ENCODE measurements around the gene DNAJA4. TPM values are rescaled to one million over a fixed set of nuclear protein-coding genes. Genes with fewer than 3 reads are reported as not detected.

Gene DNAJA4
- polyA plus RNA-seq, 1 of the 3 experiments (the other 2 are of a cell fraction): 0.03 TPM

GRCh38 chr15:78232951-78233350 lies 31.4 kb upstream of the DNAJA4 start:
- no peaks in the 10 kb centered on the region for H3K79me2 ChIP-seq (ENCODE audit: insufficient read depth)
- no peak overlapping the region for H3K4me2 ChIP-seq
- H3F3A ChIP-seq (replicated peaks; ENCODE audit: insufficient read depth): no peaks in the 10 kb centered on the region
- POLR2A ChIA-PET: no interaction called here
- no peak overlapping the region for H2AFZ ChIP-seq (ENCODE audit: low read depth)
- H3K36me3 ChIP-seq (replicated peaks in 1 of 2; ENCODE audit: control insufficient read depth in 1 of 2, insufficient read depth in 2 of 2, low read length in 1 of 2): no peaks in the 10 kb centered on the region
- H3K9me3 ChIP-seq: no peaks in the 10 kb centered on the region
- no peaks in the 10 kb centered on the region for H3K9me2 ChIP-seq
- H3K27me3 ChIP-seq (ENCODE audit: insufficient read depth): peaks cover 5% of the 10 kb centered on the region; the same call in 1 of the 2 replicates
- 87% methylated on average over 2 of the region's 5 CpGs for WGBS (ENCODE audit: low lambda C conversion rate)
- TF ChIP-seq CHD2 (IDR thresholded peaks at IDR 0.05; ENCODE audit: low read length, partially characterized antibody): no peak
- TF ChIP-seq JUND (IDR thresholded peaks at IDR 0.05): no peak
- TF ChIP-seq TAF1 (IDR thresholded peaks at IDR 0.05; ENCODE audit: borderline replicate concordance, low read depth, low read length): no peak
- TF ChIP-seq GABPA (IDR thresholded peaks at IDR 0.05; ENCODE audit: low read depth): no peak
- no peak for TF ChIP-seq PBX3 (IDR thresholded peaks at IDR 0.05)
- TF ChIP-seq RCOR1 (IDR thresholded peaks at IDR 0.05; ENCODE audit: low read length): no peak
- TF ChIP-seq REST (IDR thresholded peaks at IDR 0.05; ENCODE audit: low read depth, low read length): no peak
- TF ChIP-seq CTCF (IDR thresholded peaks at IDR 0.05): no peak
- TF ChIP-seq RXRA (IDR thresholded peaks at IDR 0.05; ENCODE audit: borderline replicate concordance, low read depth): no peak
- no peak for TF ChIP-seq EZH2phosphoT487 (IDR thresholded peaks at IDR 0.05; ENCODE audit: borderline replicate concordance, low read depth)
- no peak for TF ChIP-seq POLR2AphosphoS5 (IDR thresholded peaks at IDR 0.05; ENCODE audit: low read depth, low read length)
- TF ChIP-seq USF2 (IDR thresholded peaks at IDR 0.05; ENCODE audit: borderline replicate concordance, low read depth, low read length): no peak
- H3K4me1 ChIP-seq (ENCODE audit: control insufficient read depth in 1 of 2, insufficient read depth in 2 of 2, low read depth in 1 of 2, low read length in 1 of 2): no peaks in the 10 kb centered on the region
- H3K9ac ChIP-seq: no peak overlapping the region
- H3K4me3 ChIP-seq (ENCODE audit: low read depth in 2 of 2, low read length in 1 of 2): no peak overlapping the region
- no peak overlapping the region for H3K27ac ChIP-seq (ENCODE audit: low read depth in 2 of 2, low read length in 1 of 2)
- CTCF ChIA-PET: interaction anchor here (6.5 kb wide), 1 partner anchor 8 kb away, joined by 54 read pairs; no protein-coding TSS in a partner anchor
- H4K20me1 ChIP-seq (ENCODE audit: insufficient read depth): no peaks in the 10 kb centered on the region
- DNase-seq: no peak
